Measurements from ENCODE around the gene NCAPH2.
"Not testable (repeated sequence)": the region's sequence is repeated elsewhere in the genome, so short reads cannot be mapped to it uniquely, and the experiment has no call there.

Gene NCAPH2

GRCh38 chr22:50531962-50532674 is 24.1 kb downstream of the NCAPH2 start:
- DNase-seq (ENCODE audit: insufficient read length, low spot score) (no peak), FAIRE-seq (no peak)
- TF ChIP-seq CTCF (IDR thresholded peaks at IDR 0.05; ENCODE audit: insufficient read depth, missing control alignments), result no peak

- FAIRE-seq (no peak), DNase-seq (ENCODE audit: insufficient read length, low spot score) (no peak)
- no peak for TF ChIP-seq CTCF (IDR thresholded peaks at IDR 0.05; ENCODE audit: insufficient read depth, missing control alignments)
These were observed 25.1 kb downstream of the NCAPH2 start for GRCh38 chr22:50532824-50533796.

GRCh38 chr22:50533856-50534711 is 26.1 kb downstream of the NCAPH2 start:
- not testable (repeated sequence) for FAIRE-seq; DNase-seq (ENCODE audit: insufficient read length, low spot score)

- DNase-seq (ENCODE audit: insufficient read length, low spot score) (no peak), FAIRE-seq (no peak)
- no peak for TF ChIP-seq CTCF (IDR thresholded peaks at IDR 0.05; ENCODE audit: insufficient read depth, missing control alignments)
These were observed 27.1 kb downstream of the NCAPH2 start for GRCh38 chr22:50535113-50535512.

- no peak for FAIRE-seq
- DNase-seq (ENCODE audit: insufficient read length, low spot score), result no peak
- no peak for TF ChIP-seq CTCF (IDR thresholded peaks at IDR 0.05; ENCODE audit: insufficient read depth, missing control alignments)
These were observed 28.2 kb downstream of the NCAPH2 start for GRCh38 chr22:50536226-50536625.

- TF ChIP-seq CTCF (IDR thresholded peaks at IDR 0.05; ENCODE audit: insufficient read depth, missing control alignments), result no peak
- FAIRE-seq (no peak), DNase-seq (ENCODE audit: insufficient read length, low spot score) (no peak)
These were observed 29.7 kb downstream of the NCAPH2 start for GRCh38 chr22:50537765-50538164.

- no peak for TF ChIP-seq CTCF (IDR thresholded peaks at IDR 0.05; ENCODE audit: insufficient read depth, missing control alignments)
- FAIRE-seq (no peak), DNase-seq (ENCODE audit: insufficient read length, low spot score) (no peak)
These were observed 32.4 kb downstream of the NCAPH2 start for GRCh38 chr22:50540381-50540780.

GRCh38 chr22:50541667-50542026 is 33.6 kb downstream of the NCAPH2 start:
- not testable (repeated sequence) for DNase-seq (ENCODE audit: insufficient read length, low spot score)

More at GRCh38 chr22:50541667-50542026, 33.6 kb downstream of the NCAPH2 start:
- not testable (repeated sequence) for FAIRE-seq
